Kidney (tissue), 14 donors: ENCODE measurements around the gene KLHL24. TPM values are rescaled to one million over a fixed set of nuclear protein-coding genes. Genes with fewer than 3 reads are reported as not detected.

ENCODE experiments used
- DNase-seq, 5 donors: peaks; one replicate each; pipeline ENCODE4 v3.0.0-alpha.2; 2013 to 2020
- FAIRE-seq: peaks from 2 replicates; lab custom pipeline; 2012; peaks lifted over from hg19 to GRCh38; lab: Jason Lieb, UNC
- H3K27ac ChIP-seq, 2 donors: one replicate each; pipeline ENCODE4 v1.7.0; 2013; ENCODE audit warnings: low read depth in 2 of 2, low read length in 2 of 2, inconsistent platforms in 1 of 2
- H3K27me3 ChIP-seq: one replicate; pipeline ENCODE4 v1.7.1; 2013; ENCODE audit warnings: low read length, inconsistent platforms; ENCODE audit not compliant: control insufficient read depth, insufficient read depth
- H3K36me3 ChIP-seq, 3 donors: one replicate each; pipeline versions ENCODE4 v1.7.0 to v1.7.1; 2013; ENCODE audit warnings: low read length in 3 of 3, control low read depth in 1 of 3, inconsistent platforms in 1 of 3; ENCODE audit not compliant: insufficient read depth in 3 of 3, control insufficient read depth in 2 of 3
- H3K4me1 ChIP-seq, 3 donors: one replicate each; pipeline versions ENCODE4 v1.7.0 to v1.7.1; 2013; ENCODE audit warnings: low read length in 3 of 3, inconsistent platforms in 1 of 3, low read depth in 1 of 3; ENCODE audit not compliant: control insufficient read depth in 2 of 3, insufficient read depth in 2 of 3
- H3K4me3 ChIP-seq, 3 donors: one replicate each; pipeline versions ENCODE4 v1.7.0 to v1.8.1; 2013; ENCODE audit warnings: low read length in 3 of 3, control low read depth in 1 of 3, inconsistent platforms in 1 of 3
- H3K9ac ChIP-seq, 3 donors: one replicate each; pipeline versions ENCODE4 v1.7.0 to v1.7.1; 2013; ENCODE audit warnings: low read length in 3 of 3, control low read depth in 1 of 3, inconsistent platforms in 1 of 3
- H3K9me3 ChIP-seq, 3 donors: one replicate each; pipeline versions ENCODE4 v1.7.0 to v1.7.1; 2013; ENCODE audit warnings: low read length in 3 of 3, control low read depth in 1 of 3, inconsistent platforms in 1 of 3; ENCODE audit not compliant: control insufficient read depth in 2 of 3, insufficient read depth in 1 of 3
- intact Hi-C: fragments of 100-400 bp; cut with DNase I; formaldehyde crosslinking; loops from one replicate; pipeline ENCODE4 v1.11.1; 2022
- polyA plus RNA-seq: library from polyadenylated mRNA; stranded (reverse); fragments of 350-450 nt; fragmentation: Illumina TruSeq; extraction: RNeasy Lipid Tissue Mini Kit (QIAGEN cat#74804); gene quantifications from one replicate; pipeline ENCODE4 v1.2.3, GENCODE V29; 2014; ENCODE audit warnings: low read depth, low replicate concordance; ENCODE audit not compliant: insufficient read depth
- total RNA-seq: library from RNA; stranded (reverse); fragmentation: NEBNext Ultra II Directional; extraction: Animal tissue kit (Norgen Biotek cat#: 25700); gene quantifications from one replicate; pipeline ENCODE4 v1.2.1, GENCODE V29; 2021
- TF ChIP-seq, protein P1 (sequence below): IDR thresholded peaks from 3 replicates; pipeline ENCODE4 v1.5.1; 2012; ENCODE audit warnings: mild to moderate bottlenecking, moderate library complexity, borderline replicate concordance; ENCODE audit not compliant: insufficient read depth; ENCODE audit errors: extremely low read depth
- donor health status: control.
- donor health status: control.
- donor health status: control.
- donor health status: control.
- donor health status: control.
- donor health status: DM: yes; HTN: yes; CAD: no.
- donor health status: Normal renal cell carcinoma (clear cell type).

The KLHL24 gene
- total and polyA plus RNA-seq, 2 donors from 2014 or later, result 8.4 to 61.3 TPM

DNA sequence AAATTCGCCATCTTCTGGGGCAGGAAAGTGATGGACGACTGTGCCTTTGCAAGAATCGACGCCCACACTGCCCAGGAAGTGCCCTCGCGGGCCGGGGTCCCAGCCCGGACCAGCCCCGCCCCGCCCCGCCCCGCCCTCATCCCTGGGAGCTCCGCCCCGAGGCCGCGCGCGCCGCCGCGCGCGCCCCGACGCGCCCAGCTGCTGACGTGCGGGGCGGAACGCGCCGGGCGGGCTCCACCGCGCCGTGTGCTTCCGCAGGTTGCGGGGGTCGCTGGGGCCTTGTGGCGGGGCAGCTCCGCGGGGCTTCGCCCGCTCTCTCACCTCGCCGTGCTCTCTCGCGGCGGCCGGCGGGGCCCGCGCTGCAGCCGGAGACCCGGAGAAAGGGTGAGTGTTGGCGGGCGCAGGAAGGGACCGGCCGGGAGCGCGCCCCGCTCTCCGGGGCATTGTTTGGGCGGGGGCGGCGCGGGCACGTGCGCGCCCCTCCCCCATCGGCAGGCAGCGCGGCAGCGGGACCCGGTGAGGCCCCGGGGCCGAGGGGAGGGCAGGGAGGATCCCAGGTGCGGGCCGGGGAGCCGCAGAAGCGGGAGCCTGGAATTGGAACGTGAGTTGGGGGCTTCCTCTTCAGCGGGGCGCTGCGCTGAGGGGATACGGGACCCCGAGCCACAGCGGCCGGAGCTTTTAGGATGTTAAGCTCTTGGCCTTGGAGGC lies 62.3 kb downstream of the KLHL24 start, which contains the start of gene YEATS2:
YEATS2 (plus strand) TSS at position 188 of the 708 bp plus-strand sequence. CDS start 17,366 bp downstream, outside the sequence.
- no peaks in the 10 kb centered on the region for H3K36me3 ChIP-seq
- peak within 1 kb of the TSS; percentile 83 to 89 for H3K27ac ChIP-seq
- DNase-seq (peak; percentile 78 to 87 (median 83)), FAIRE-seq (no peak)
- H3K27me3 ChIP-seq, result no peaks in the 10 kb centered on the region
- H3K4me3 ChIP-seq, result peak within 1 kb of the TSS; percentile 81 to 91 (median 88)
- intact Hi-C loops, result no loop called here
- TF ChIP-seq, protein P1, sequence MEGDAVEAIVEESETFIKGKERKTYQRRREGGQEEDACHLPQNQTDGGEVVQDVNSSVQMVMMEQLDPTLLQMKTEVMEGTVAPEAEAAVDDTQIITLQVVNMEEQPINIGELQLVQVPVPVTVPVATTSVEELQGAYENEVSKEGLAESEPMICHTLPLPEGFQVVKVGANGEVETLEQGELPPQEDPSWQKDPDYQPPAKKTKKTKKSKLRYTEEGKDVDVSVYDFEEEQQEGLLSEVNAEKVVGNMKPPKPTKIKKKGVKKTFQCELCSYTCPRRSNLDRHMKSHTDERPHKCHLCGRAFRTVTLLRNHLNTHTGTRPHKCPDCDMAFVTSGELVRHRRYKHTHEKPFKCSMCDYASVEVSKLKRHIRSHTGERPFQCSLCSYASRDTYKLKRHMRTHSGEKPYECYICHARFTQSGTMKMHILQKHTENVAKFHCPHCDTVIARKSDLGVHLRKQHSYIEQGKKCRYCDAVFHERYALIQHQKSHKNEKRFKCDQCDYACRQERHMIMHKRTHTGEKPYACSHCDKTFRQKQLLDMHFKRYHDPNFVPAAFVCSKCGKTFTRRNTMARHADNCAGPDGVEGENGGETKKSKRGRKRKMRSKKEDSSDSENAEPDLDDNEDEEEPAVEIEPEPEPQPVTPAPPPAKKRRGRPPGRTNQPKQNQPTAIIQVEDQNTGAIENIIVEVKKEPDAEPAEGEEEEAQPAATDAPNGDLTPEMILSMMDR, result no peak
- peaks cover 0 to 9% (median 0%) of the 10 kb centered on the region in 3 donors for H3K4me1 ChIP-seq
- H3K9me3 ChIP-seq, result no peaks in the 10 kb centered on the region
- peak within 1 kb of the TSS; percentile 58 to 85 (median 81) for H3K9ac ChIP-seq

DNA sequence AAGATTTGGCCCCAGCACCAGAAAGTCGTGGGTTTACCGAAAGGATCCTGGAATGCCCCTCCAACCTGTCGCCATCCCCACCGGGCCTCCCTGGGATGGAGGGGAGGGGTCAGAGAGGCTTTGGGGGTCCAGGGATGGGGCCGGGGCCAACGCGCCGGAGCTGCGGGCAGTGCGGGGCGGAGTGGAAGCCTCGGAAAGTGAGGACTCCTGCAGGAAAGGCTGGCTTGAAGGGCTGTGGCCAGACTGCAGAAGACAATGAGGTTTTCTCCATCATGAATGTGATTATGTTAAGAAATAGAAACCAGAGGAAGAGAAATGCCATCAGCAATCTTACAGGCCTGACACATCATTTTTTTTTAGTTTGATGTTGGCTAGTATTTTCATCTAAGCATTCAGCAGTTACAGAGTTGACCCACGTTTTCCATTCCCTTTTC lies 62.9 kb downstream of the KLHL24 start:
- H3K9ac ChIP-seq, result peak overlapping the region; percentile 54 to 85 (median 81)
- DNase-seq (peak; percentile 35 to 75 (median 61)), FAIRE-seq (no peak)
- H3K9me3 ChIP-seq, result no peaks in the 10 kb centered on the region
- no peaks in the 10 kb centered on the region for H3K27me3 ChIP-seq
- intact Hi-C loops, result no loop called here
- peak overlapping the region; percentile 83 to 89 for H3K27ac ChIP-seq
- peak overlapping the region; percentile 66 to 81 (median 74) for H3K4me3 ChIP-seq
- no peaks in the 10 kb centered on the region for H3K36me3 ChIP-seq
- H3K4me1 ChIP-seq, result peaks cover 0 to 9% (median 0%) of the 10 kb centered on the region in 3 donors
- TF ChIP-seq, protein P1, result no peak

DNA sequence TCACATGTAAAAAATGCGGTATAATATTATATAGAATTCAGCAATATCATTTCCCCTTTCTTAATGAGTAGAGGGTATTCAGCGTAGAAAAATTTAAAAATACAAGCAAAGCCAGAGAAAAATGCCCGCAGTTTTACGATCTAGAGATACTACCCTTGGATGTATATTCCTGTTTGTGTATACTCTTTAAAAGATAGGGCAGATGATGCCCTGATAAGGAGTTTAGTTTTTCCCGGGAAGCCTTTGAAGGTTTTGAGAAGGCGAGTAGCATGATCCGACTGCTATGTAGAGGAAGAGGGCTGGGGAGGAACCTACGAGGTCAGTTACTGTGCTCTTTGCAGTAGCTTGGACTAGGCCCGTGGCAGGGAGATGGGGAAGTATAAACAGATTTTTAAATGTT lies 63.3 kb downstream of the KLHL24 start:
- peak overlapping the region in 1 of 2 donors; percentile 61 for H3K27ac ChIP-seq
- FAIRE-seq (no peak), DNase-seq (peak in 1 of 5 donors; percentile 58)
- H3K4me3 ChIP-seq, result peak overlapping the region; percentile 66 to 81 (median 74)
- H3K27me3 ChIP-seq, result no peaks in the 10 kb centered on the region
- no peaks in the 10 kb centered on the region for H3K36me3 ChIP-seq
- H3K9ac ChIP-seq, result peak overlapping the region; percentile 53 to 85 (median 54)
- H3K9me3 ChIP-seq, result no peaks in the 10 kb centered on the region
- intact Hi-C loops, result no loop called here
- TF ChIP-seq, protein P1, result no peak
- H3K4me1 ChIP-seq, result peaks cover 0 to 9% (median 0%) of the 10 kb centered on the region in 3 donors
